ENCODE measurements around the gene NAA38.
A peak's percentile ranks its signal among the peaks of the same experiment; 100 is the strongest.

Gene NAA38

DNA sequence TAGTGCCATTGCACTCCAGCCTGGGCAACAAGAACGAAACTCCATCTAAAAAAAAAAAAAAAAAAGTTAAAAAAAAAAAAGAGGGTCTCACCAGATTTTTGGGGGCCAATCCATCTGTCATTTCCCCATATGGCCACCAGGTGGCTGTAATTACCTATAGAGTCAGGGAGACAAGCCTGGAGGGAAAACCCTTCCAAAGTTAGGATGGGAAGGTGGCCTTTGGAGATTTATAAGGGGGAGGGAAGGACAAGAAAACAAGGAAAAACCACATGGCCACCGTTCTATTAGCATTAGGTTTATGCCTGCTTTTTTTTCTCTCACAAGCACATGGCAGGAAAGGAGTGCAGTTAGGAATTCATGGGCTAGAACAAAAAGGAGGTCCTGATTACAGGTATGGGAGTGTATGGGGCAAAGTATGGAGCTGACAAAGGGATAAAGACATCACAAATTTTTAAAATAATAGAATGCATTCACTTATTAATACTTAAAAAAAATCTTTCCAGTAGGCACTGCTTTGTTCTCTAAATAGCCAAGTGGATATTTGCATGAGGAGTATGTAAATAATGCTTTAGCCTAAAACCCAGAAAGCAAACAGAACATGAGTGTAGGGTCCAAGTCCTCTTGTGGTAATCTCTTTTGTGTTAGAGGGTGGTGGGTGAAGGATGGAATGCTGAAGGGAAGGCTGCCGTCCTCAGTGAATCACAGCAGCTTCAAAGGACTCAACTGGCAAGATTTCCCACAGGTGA is 5.5 kb upstream of the NAA38 start:
- Histone ChIP-seq H4K20me1 (ENCODE audit: insufficient read depth, low read length) (no peaks in the 10 kb centered on the region), H3K79me2 (ENCODE audit: insufficient read depth, low read length) (no peaks in the 10 kb centered on the region), H3K4me2 (ENCODE audit: low read length) (peak overlapping the region; percentile 11; the same call in 1 of the 2 replicates), H3K9me2 (ENCODE audit: low read depth, low read length) (no peaks in the 10 kb centered on the region), H3K9ac (ENCODE audit: low read length) (no peak overlapping the region), H3K4me3 (ENCODE audit: low read depth, low read length, poor library complexity, severe bottlenecking) (no peak overlapping the region), H3K27ac (ENCODE audit: low read depth, low read length, poor library complexity, severe bottlenecking) (peak overlapping the region; percentile 23), H3K36me3 (ENCODE audit: insufficient read depth, low read length) (peaks cover 55% of the 10 kb centered on the region), H3K4me1 (ENCODE audit: insufficient read depth, low read length, severe bottlenecking) (peaks cover 22% of the 10 kb centered on the region), H3K9me3 (ENCODE audit: low read length) (no peaks in the 10 kb centered on the region), H3F3A (ENCODE audit: insufficient read depth, low read length) (no peaks in the 10 kb centered on the region), H3K27me3 (ENCODE audit: insufficient read depth, low read length) (no peaks in the 10 kb centered on the region), H2AFZ (ENCODE audit: low read length) (no peak overlapping the region)
- TF ChIP-seq, protein P1, sequence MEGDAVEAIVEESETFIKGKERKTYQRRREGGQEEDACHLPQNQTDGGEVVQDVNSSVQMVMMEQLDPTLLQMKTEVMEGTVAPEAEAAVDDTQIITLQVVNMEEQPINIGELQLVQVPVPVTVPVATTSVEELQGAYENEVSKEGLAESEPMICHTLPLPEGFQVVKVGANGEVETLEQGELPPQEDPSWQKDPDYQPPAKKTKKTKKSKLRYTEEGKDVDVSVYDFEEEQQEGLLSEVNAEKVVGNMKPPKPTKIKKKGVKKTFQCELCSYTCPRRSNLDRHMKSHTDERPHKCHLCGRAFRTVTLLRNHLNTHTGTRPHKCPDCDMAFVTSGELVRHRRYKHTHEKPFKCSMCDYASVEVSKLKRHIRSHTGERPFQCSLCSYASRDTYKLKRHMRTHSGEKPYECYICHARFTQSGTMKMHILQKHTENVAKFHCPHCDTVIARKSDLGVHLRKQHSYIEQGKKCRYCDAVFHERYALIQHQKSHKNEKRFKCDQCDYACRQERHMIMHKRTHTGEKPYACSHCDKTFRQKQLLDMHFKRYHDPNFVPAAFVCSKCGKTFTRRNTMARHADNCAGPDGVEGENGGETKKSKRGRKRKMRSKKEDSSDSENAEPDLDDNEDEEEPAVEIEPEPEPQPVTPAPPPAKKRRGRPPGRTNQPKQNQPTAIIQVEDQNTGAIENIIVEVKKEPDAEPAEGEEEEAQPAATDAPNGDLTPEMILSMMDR (IDR thresholded peaks at IDR 0.05; ENCODE audit: low read length) = peak; percentile 78
- TF ChIP-seq EZH2 (IDR thresholded peaks at IDR 0.05; ENCODE audit: borderline replicate concordance, low read length) = no peak

DNA sequence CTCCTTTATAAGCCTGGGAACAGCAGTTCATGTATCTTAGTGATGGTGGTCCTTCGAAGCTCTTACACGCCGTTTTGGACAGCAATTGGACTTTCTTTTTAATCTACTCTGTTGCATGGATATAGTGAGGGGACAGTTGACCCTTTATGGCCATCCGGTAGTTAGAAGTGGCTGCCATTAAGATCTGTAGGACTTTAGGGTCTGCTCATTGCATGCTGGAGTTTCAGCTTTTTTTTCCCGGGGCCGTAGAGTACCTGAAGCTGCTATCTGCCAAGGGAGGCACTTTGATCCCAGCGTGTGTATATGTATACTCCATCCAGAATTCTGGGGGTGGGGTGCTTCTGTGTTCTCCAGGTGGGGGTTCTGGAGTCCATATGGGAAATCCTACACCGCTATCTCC is 1.7 kb upstream of the NAA38 start:
- peaks cover 37% of the 10 kb centered on the region for H3K4me1 ChIP-seq (ENCODE audit: insufficient read depth, low read length, severe bottlenecking)
- H3F3A ChIP-seq (ENCODE audit: insufficient read depth, low read length) = no peaks in the 10 kb centered on the region
- H3K4me2 ChIP-seq (ENCODE audit: low read length) = peak overlapping the region; percentile 80
- H3K9ac ChIP-seq (ENCODE audit: low read length) = peak overlapping the region; percentile 92
- no peaks in the 10 kb centered on the region for H3K79me2 ChIP-seq (ENCODE audit: insufficient read depth, low read length)
- no peak overlapping the region for H2AFZ ChIP-seq (ENCODE audit: low read length)
- H3K4me3 ChIP-seq (ENCODE audit: low read depth, low read length, poor library complexity, severe bottlenecking) = peak overlapping the region; percentile 65
- no peaks in the 10 kb centered on the region for H3K9me3 ChIP-seq (ENCODE audit: low read length)
- peak overlapping the region; percentile 92 for H3K27ac ChIP-seq (ENCODE audit: low read depth, low read length, poor library complexity, severe bottlenecking)
- no peaks in the 10 kb centered on the region for H4K20me1 ChIP-seq (ENCODE audit: insufficient read depth, low read length)
- H3K9me2 ChIP-seq (ENCODE audit: low read depth, low read length) = no peaks in the 10 kb centered on the region
- peaks cover 37% of the 10 kb centered on the region; the same call in 1 of the 2 replicates for H3K36me3 ChIP-seq (ENCODE audit: insufficient read depth, low read length)
- no peaks in the 10 kb centered on the region for H3K27me3 ChIP-seq (ENCODE audit: insufficient read depth, low read length)
- TF ChIP-seq, protein P1 (IDR thresholded peaks at IDR 0.05; ENCODE audit: low read length) = no peak
- TF ChIP-seq EZH2 (IDR thresholded peaks at IDR 0.05; ENCODE audit: borderline replicate concordance, low read length) = no peak

DNA sequence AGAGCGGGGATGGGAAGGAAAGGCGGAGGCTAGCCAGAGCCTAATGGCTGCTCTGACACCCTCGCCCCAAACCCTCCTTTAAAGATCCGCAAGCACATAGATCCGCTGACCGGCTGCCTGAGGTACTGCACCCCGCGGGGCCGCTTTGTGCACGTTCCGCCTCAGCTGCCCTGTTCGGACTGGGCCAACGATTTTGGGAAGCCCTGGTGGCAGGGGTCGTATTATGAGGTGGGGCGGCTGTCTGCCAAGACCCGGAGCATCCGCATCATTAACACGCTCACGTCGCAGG is 1.1 kb upstream of the NAA38 start:
- peak overlapping the region; percentile 80 for H3K4me2 ChIP-seq (ENCODE audit: low read length)
- H3K27ac ChIP-seq (ENCODE audit: low read depth, low read length, poor library complexity, severe bottlenecking) = peak overlapping the region; percentile 92

More for the DNA sequence above, 1.1 kb upstream of the NAA38 start:
- Histone ChIP-seq H3K9me3 (ENCODE audit: low read length) (no peaks in the 10 kb centered on the region), H3K27me3 (ENCODE audit: insufficient read depth, low read length) (no peaks in the 10 kb centered on the region), H3K9ac (ENCODE audit: low read length) (peak overlapping the region; percentile 92), H4K20me1 (ENCODE audit: insufficient read depth, low read length) (no peaks in the 10 kb centered on the region), H3F3A (ENCODE audit: insufficient read depth, low read length) (no peaks in the 10 kb centered on the region), H2AFZ (ENCODE audit: low read length) (no peak overlapping the region), H3K79me2 (ENCODE audit: insufficient read depth, low read length) (no peaks in the 10 kb centered on the region), H3K36me3 (ENCODE audit: insufficient read depth, low read length) (peaks cover 31% of the 10 kb centered on the region; the same call in 1 of the 2 replicates), H3K9me2 (ENCODE audit: low read depth, low read length) (no peaks in the 10 kb centered on the region), H3K4me3 (ENCODE audit: low read depth, low read length, poor library complexity, severe bottlenecking) (peak overlapping the region; percentile 65), H3K4me1 (ENCODE audit: insufficient read depth, low read length, severe bottlenecking) (peaks cover 37% of the 10 kb centered on the region)
- TF ChIP-seq, protein P1 (IDR thresholded peaks at IDR 0.05; ENCODE audit: low read length) = peak; percentile 60
- TF ChIP-seq EZH2 (IDR thresholded peaks at IDR 0.05; ENCODE audit: borderline replicate concordance, low read length) = no peak

All from OCI-LY1 (cell line).